Measurements from ENCODE around the gene RASGRF2.

RASGRF2 gene

GRCh38 chr5:81244451-81244850 lies 284.3 kb downstream of the RASGRF2 start:
- TF ChIP-seq, protein P1, sequence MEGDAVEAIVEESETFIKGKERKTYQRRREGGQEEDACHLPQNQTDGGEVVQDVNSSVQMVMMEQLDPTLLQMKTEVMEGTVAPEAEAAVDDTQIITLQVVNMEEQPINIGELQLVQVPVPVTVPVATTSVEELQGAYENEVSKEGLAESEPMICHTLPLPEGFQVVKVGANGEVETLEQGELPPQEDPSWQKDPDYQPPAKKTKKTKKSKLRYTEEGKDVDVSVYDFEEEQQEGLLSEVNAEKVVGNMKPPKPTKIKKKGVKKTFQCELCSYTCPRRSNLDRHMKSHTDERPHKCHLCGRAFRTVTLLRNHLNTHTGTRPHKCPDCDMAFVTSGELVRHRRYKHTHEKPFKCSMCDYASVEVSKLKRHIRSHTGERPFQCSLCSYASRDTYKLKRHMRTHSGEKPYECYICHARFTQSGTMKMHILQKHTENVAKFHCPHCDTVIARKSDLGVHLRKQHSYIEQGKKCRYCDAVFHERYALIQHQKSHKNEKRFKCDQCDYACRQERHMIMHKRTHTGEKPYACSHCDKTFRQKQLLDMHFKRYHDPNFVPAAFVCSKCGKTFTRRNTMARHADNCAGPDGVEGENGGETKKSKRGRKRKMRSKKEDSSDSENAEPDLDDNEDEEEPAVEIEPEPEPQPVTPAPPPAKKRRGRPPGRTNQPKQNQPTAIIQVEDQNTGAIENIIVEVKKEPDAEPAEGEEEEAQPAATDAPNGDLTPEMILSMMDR (IDR thresholded peaks at IDR 0.05; ENCODE audit: low read depth, low read length) = no peak
- TF ChIP-seq MYC (IDR thresholded peaks at IDR 0.05; ENCODE audit: low read depth, low read length) = no peak
- TF ChIP-seq POLR2A (IDR thresholded peaks at IDR 0.05; ENCODE audit: extremely low read depth, insufficient read length) = no peak
- no peak for TF ChIP-seq MAX (IDR thresholded peaks at IDR 0.05; ENCODE audit: low read depth, low read length)
- DNase-seq (ENCODE audit: low read depth) = no peak
- no peak overlapping the region for H3K4me3 ChIP-seq (ENCODE audit: low read depth, low read length)

DNA sequence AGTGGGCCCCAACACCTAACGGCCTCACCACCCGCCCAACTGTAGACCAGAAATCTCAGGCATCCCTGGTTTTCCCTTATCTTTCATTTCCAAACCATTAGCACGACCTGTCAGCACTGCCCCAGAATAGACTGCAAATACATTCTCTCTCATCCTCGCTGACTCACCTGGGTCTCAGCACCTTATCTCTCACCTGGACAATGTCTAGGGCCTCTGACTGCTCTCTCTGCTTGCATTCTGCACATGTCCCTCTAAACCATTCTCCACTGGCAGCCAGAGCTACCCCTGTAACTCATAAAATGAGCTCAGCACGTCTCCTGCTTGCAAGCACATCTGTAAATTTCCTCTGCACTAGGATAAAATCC lies 285.7 kb downstream of the RASGRF2 start:
- no peak for TF ChIP-seq MAX (IDR thresholded peaks at IDR 0.05; ENCODE audit: low read depth, low read length)
- TF ChIP-seq, protein P1 (IDR thresholded peaks at IDR 0.05; ENCODE audit: low read depth, low read length) = no peak
- no peak for TF ChIP-seq MYC (IDR thresholded peaks at IDR 0.05; ENCODE audit: low read depth, low read length)
- no peak for TF ChIP-seq POLR2A (IDR thresholded peaks at IDR 0.05; ENCODE audit: extremely low read depth, insufficient read length)
- H3K4me3 ChIP-seq (ENCODE audit: low read depth, low read length) = no peak overlapping the region
- DNase-seq (ENCODE audit: low read depth) = no peak

GRCh38 chr5:81246697-81247096 lies 286.5 kb downstream of the RASGRF2 start:
- no peak for DNase-seq (ENCODE audit: low read depth)
- TF ChIP-seq, protein P1 (IDR thresholded peaks at IDR 0.05; ENCODE audit: low read depth, low read length) = no peak
- TF ChIP-seq MYC (IDR thresholded peaks at IDR 0.05; ENCODE audit: low read depth, low read length) = no peak
- no peak for TF ChIP-seq POLR2A (IDR thresholded peaks at IDR 0.05; ENCODE audit: extremely low read depth, insufficient read length)
- TF ChIP-seq MAX (IDR thresholded peaks at IDR 0.05; ENCODE audit: low read depth, low read length) = no peak
- H3K4me3 ChIP-seq (ENCODE audit: low read depth, low read length) = no peak overlapping the region

DNA sequence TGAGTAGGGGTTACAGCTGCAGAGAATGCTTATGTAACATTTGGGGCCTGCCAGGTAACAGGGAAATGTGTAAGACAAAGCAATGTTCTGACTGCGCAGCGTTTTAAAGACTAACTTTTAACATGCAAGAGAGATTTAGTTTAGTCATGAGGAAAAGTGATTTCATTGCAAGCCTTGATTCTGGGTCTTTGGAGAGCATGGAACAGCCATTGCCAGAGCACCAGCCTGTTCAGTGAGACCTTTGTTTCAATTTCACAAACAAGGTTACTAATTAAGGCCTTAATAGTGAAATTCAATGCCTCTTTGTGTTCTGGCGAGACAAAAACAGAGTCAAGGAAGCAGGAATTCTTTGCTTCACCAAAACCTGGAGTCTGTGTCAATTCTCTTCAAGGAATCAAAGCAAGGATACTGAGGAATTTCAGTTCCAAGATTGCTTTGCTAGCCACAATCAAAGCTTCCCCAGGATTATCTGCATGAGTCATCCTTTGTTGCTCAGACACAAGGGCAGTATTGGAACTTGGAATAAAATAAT lies 287.3 kb downstream of the RASGRF2 start:
- no peak overlapping the region for H3K4me3 ChIP-seq (ENCODE audit: low read depth, low read length)
- no peak for DNase-seq (ENCODE audit: low read depth)
- TF ChIP-seq POLR2A (IDR thresholded peaks at IDR 0.05; ENCODE audit: extremely low read depth, insufficient read length) = no peak
- no peak for TF ChIP-seq MYC (IDR thresholded peaks at IDR 0.05; ENCODE audit: low read depth, low read length)
- no peak for TF ChIP-seq MAX (IDR thresholded peaks at IDR 0.05; ENCODE audit: low read depth, low read length)
- TF ChIP-seq, protein P1 (IDR thresholded peaks at IDR 0.05; ENCODE audit: low read depth, low read length) = no peak

DNA sequence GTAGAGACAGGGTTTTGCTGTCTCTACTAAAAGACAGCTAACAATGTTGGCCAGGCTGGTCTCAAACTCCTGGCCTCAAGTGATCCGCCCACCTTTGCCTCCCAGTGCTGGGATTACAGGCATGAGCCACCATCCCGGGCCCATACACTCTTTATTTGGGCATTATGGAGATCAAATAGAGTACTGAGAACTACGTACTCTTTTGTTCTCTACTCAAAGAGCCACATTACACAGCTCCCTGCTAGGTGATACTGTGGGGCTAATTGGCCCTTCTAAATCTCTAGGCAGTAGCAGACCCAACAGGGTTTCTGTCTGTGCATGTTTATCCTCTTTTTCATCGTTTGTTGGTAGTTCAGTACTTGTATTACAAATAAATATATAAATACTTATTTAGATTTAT lies 289.1 kb downstream of the RASGRF2 start:
- no peak overlapping the region for H3K4me3 ChIP-seq (ENCODE audit: low read depth, low read length)
- TF ChIP-seq, protein P1 (IDR thresholded peaks at IDR 0.05; ENCODE audit: low read depth, low read length) = no peak
- TF ChIP-seq MAX (IDR thresholded peaks at IDR 0.05; ENCODE audit: low read depth, low read length) (no peak), MYC (IDR thresholded peaks at IDR 0.05; ENCODE audit: low read depth, low read length) (no peak), POLR2A (IDR thresholded peaks at IDR 0.05; ENCODE audit: extremely low read depth, insufficient read length) (no peak)
- no peak for DNase-seq (ENCODE audit: low read depth)
